ENCODE measurements around the gene MYO1B. TPM values are rescaled to one million over a fixed set of nuclear protein-coding genes. Genes with fewer than 3 reads are reported as not detected.

The MYO1B gene
- total and polyA plus RNA-seq, 2 of the 8 experiments (the other 6 are each of a cell fraction or from before 2014, with no cell fraction given): 15.5 to 61.2 TPM

DNA sequence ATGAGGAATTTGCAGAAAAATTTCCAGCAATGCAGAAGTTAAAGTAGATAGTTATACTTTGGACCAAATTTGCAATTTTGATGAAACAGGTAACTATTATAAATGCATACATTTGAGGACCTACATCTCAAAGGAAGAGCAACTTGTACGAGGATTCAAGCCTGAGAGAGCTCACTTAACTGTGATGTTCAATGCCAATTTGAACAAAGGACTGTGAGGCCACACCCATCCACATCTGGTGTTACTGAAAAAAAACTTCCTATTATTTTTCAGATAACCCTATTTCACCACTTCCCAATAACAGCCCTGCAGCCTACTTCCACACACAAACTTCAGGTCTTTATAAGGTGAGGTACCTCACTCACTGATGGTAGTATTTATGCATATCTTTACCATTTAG, 229.3 kb downstream of the MYO1B start (continued):
- TF ChIP-seq EZH2 (IDR thresholded peaks at IDR 0.05; ENCODE audit: low read depth, low read length, severe bottlenecking) (no peak), GTF2F1 (IDR thresholded peaks at IDR 0.05; ENCODE audit: borderline replicate concordance, low read depth, low read length) (no peak), BRCA1 (IDR thresholded peaks at IDR 0.05; ENCODE audit: low read depth, low read length) (no peak), FOSL1 (IDR thresholded peaks at IDR 0.05; ENCODE audit: insufficient read depth, low read depth, low read length) (no peak), CTBP2 (IDR thresholded peaks at IDR 0.05; ENCODE audit: borderline replicate concordance, insufficient read depth, insufficient read length, low read length) (no peak), POU5F1 (IDR thresholded peaks at IDR 0.05; ENCODE audit: low read depth, low read length) (no peak), KDM1A (IDR thresholded peaks at IDR 0.05; ENCODE audit: borderline replicate concordance, low read length) (no peak), GABPA (IDR thresholded peaks at IDR 0.05; ENCODE audit: borderline replicate concordance, insufficient read depth, low read length) (no peak)

Small RNAs within 50 kb of the gene (small RNA-seq; reads per million reads assigned to genes)
- gene RNU6-1045P (ENCODE audit: insufficient read depth): not detected

Other genes starting within 250 kb of the MYO1B start
- 43.0 and 43.8 TPM in 2 replicates for gene STAT1, start 231.2 kb upstream of the MYO1B start, total RNA-seq (2021; fragmentation: NEBNext Ultra II Directional; extraction: Animal tissue kit (Norgen Biotek cat#: 25700))
- 18.1 and 20.3 TPM in 2 replicates for gene STAT1, start 231.2 kb upstream of the MYO1B start, polyA plus RNA-seq (2011; rRNA removed)
- gene STAT4, start 94.4 kb upstream of the MYO1B start, total RNA-seq (2021; fragmentation: NEBNext Ultra II Directional; extraction: Animal tissue kit (Norgen Biotek cat#: 25700)): 0.63 and 0.80 TPM in 2 replicates
- gene STAT4, start 94.4 kb upstream of the MYO1B start, polyA plus RNA-seq (2011; rRNA removed): 0.33 and 0.36 TPM in 2 replicates

Data from H1 (cell line).